ENCODE results near the gene ANLN.
"Not testable (repeated sequence)": the region's sequence is repeated elsewhere in the genome, so short reads cannot be mapped to it uniquely, and the experiment has no call there.

ANLN gene

DNA sequence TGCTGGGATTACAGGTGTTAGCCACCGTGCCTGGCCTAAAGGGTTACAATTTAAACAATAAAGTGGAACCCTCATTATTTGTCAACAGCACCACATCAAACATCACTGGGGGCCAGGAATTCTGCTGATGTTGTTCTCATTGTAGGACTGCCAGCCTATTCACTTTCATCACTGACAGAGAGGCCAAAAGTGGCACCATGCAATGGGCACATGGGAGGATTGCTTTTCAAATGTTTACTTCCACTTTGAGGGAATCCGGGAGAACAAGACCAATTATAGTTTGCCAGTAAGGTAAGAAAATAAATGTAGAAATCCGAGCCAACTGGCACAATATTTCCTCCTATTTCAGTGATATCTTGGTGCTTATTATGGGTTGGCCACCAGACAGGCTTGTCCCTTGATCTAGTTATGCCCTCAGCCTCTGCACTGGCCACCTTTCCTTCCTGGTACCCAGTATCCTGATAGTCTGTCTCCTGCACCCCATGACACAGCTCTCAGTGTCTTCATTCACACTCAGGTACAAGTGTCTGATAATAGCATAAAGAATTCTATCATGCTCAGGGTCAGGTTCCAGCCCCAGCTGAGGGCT, 82.6 kb downstream of the ANLN start:
- Histone ChIP-seq H3K27ac (ENCODE audit: low read length) (no peak overlapping the region), H3K4me3 (ENCODE audit: low read depth in 1 of 2, low read length in 2 of 2) (no peak overlapping the region), H3K9me3 (ENCODE audit: control insufficient read depth in 1 of 2, low read length in 2 of 2) (no peaks in the 10 kb centered on the region), H3K4me1 (ENCODE audit: control insufficient read depth in 1 of 2, insufficient read depth in 2 of 2, low read length in 2 of 2) (no peaks in the 10 kb centered on the region), H3K36me3 (ENCODE audit: control insufficient read depth in 1 of 2, insufficient read depth in 2 of 2, low read length in 2 of 2) (no peaks in the 10 kb centered on the region), H3K27me3 (ENCODE audit: low read depth, low read length) (no peaks in the 10 kb centered on the region)

DNA sequence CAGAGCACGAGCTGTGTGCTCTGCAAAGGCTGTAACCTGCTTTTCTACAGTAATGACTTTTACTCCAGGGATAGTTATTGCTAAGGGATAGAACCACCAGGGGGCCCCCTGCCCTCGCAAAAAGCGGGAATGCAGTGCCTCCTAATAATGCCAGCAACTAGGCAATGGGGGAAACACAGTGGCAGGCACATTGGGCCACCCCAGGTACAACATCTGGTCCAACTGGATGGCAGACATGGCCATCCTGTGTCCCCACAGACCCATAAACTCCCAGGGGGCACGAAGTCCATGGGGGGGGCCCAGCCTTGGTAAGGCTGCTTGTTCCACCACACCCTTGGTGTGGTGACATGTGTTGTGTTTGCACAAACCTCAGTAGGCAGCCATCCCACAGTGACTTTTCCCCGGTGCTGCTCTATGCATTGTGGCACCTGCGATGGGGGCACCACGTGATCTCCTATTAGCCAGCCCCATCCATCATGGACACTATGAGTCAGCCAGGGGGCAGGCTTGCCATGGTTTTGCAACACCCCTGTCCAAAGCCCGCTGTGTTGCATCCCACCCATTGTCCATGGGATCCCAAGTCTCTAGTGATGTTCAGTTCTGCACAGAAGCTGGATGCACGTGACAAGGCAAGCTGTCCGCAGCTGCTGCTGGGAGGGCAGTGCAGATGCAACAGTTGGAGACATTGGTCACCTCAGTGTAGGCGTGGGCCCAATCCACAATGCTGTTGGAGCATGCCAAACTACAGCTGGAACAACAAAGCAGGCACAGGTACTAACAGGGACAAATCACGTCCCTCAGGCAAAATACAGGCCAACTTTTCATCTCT, 84.0 kb downstream of the ANLN start:
- Histone ChIP-seq H3K36me3 (ENCODE audit: control insufficient read depth in 1 of 2, insufficient read depth in 2 of 2, low read length in 2 of 2) (no peaks in the 10 kb centered on the region), H3K4me3 (ENCODE audit: low read depth in 1 of 2, low read length in 2 of 2) (no peak overlapping the region), H3K4me1 (ENCODE audit: control insufficient read depth in 1 of 2, insufficient read depth in 2 of 2, low read length in 2 of 2) (no peaks in the 10 kb centered on the region), H3K9me3 (ENCODE audit: control insufficient read depth in 1 of 2, low read length in 2 of 2) (no peaks in the 10 kb centered on the region), H3K27ac (ENCODE audit: low read length) (no peak overlapping the region), H3K27me3 (ENCODE audit: low read depth, low read length) (no peaks in the 10 kb centered on the region)

DNA sequence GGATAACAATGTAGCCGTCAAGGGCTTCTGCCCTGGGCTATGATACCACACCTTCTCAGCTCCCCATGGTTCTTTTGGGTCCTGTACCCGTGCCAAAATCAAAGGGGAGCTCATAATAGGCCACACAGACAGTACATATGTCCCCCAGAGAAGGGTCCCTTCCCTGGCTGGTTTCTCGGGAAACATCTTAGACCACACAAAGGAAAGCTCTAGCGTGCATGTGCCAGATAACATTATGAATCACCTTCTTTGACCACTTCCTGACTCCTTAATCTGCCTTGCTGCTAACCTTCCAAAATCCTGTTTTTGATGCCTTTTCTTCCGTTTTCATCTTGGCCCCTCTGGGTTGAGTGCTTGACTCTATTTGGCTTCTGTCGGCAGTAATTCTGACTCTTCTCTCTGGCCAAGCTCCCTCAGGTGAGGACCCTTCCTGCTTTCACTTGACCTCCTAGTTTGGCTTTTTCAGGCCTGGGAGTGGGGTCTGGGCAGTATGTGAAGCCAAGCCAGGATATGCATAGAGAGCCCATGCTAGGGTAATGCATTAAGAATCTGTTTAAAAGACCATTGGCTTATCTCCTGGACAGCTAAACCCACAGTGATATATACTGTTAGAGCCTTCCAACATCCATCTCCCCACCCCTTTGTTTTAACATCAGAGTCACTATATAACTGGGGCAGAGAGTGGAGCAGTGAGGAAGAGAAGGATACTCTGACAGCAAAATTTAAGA, 84.8 kb downstream of the ANLN start:
- no peak overlapping the region for H3K4me3 ChIP-seq (ENCODE audit: low read depth in 1 of 2, low read length in 2 of 2)
- no peaks in the 10 kb centered on the region for H3K36me3 ChIP-seq (ENCODE audit: control insufficient read depth in 1 of 2, insufficient read depth in 2 of 2, low read length in 2 of 2)
- H3K27me3 ChIP-seq (ENCODE audit: low read depth, low read length): no peaks in the 10 kb centered on the region
- H3K27ac ChIP-seq (ENCODE audit: low read length): no peak overlapping the region
- no peaks in the 10 kb centered on the region for H3K4me1 ChIP-seq (ENCODE audit: control insufficient read depth in 1 of 2, insufficient read depth in 2 of 2, low read length in 2 of 2)
- H3K9me3 ChIP-seq (ENCODE audit: control insufficient read depth in 1 of 2, low read length in 2 of 2): no peaks in the 10 kb centered on the region

DNA sequence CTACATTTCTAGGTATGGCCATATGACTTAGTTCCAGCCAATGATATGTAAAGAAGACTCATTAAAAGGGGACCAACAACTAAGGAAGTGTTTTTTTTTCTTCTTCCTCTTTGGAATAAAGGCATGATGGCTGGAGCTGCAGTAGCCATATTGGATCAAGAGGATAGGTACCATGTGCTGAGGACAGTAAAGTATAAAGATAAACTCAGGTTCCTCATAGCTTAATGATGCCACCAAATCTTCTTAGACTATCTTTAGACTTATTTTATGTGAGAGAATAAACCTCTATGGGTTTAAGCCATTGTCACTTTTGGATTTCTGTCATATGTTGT, 85.3 kb downstream of the ANLN start:
- H3K4me1 ChIP-seq (ENCODE audit: control insufficient read depth in 1 of 2, insufficient read depth in 2 of 2, low read length in 2 of 2): no peaks in the 10 kb centered on the region
- no peaks in the 10 kb centered on the region for H3K27me3 ChIP-seq (ENCODE audit: low read depth, low read length)
- H3K4me3 ChIP-seq (ENCODE audit: low read depth in 1 of 2, low read length in 2 of 2): no peak overlapping the region
- no peaks in the 10 kb centered on the region for H3K36me3 ChIP-seq (ENCODE audit: control insufficient read depth in 1 of 2, insufficient read depth in 2 of 2, low read length in 2 of 2)
- no peaks in the 10 kb centered on the region for H3K9me3 ChIP-seq (ENCODE audit: control insufficient read depth in 1 of 2, low read length in 2 of 2)
- no peak overlapping the region for H3K27ac ChIP-seq (ENCODE audit: low read length)

DNA sequence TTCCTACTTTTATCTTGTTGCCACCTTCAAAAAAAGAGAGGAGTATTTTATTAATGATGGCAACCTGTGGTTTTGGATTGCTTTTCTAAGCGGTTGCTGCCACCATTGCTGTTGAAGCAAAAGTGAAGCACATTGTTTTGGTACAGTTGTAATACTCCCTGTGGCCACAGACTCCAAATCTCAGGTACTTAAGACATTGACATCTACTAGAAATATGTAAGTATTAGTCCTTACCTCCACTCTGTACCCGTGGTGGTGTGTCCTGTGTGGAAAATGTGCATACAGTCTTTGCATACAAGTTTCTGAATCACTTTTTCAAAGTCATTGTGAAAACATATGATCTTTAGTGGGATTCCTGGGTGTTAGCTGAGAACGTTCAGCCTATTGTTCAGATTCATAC, 85.7 kb downstream of the ANLN start:
- H3K4me1 ChIP-seq (ENCODE audit: control insufficient read depth in 1 of 2, insufficient read depth in 2 of 2, low read length in 2 of 2): no peaks in the 10 kb centered on the region
- H3K27ac ChIP-seq (ENCODE audit: low read length): no peak overlapping the region

DNA sequence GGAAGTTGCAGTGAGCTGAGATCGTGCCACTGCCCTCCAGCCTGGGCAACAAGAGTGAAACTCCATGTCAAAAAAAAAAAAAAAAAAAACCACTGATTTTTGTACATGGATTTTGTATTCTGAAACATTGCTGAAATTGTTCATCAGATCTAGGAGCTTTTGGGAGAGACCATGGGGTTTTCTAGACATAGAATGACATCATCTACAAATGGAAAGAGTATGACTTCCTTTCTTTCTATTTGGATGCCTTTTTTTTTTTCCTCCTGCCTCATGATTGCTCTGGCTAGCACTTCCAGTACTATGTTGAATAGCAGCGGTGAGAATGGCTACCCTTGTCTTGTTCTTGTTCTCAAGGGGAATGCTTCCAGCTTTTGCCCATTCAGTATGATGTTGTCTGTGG, 89.1 kb downstream of the ANLN start:
- H3K27ac ChIP-seq (ENCODE audit: low read length): no peak overlapping the region
- H3K36me3 ChIP-seq (ENCODE audit: control insufficient read depth in 1 of 2, insufficient read depth in 2 of 2, low read length in 2 of 2): no peaks in the 10 kb centered on the region
- H3K4me1 ChIP-seq (ENCODE audit: control insufficient read depth in 1 of 2, insufficient read depth in 2 of 2, low read length in 2 of 2): no peaks in the 10 kb centered on the region
- no peaks in the 10 kb centered on the region for H3K27me3 ChIP-seq (ENCODE audit: low read depth, low read length)
- no peaks in the 10 kb centered on the region for H3K9me3 ChIP-seq (ENCODE audit: control insufficient read depth in 1 of 2, low read length in 2 of 2)
- no peak overlapping the region for H3K4me3 ChIP-seq (ENCODE audit: low read depth in 1 of 2, low read length in 2 of 2)

More for the DNA sequence above, 85.7 kb downstream of the ANLN start:
- no peaks in the 10 kb centered on the region for H3K27me3 ChIP-seq (ENCODE audit: low read depth, low read length)
- H3K36me3 ChIP-seq (ENCODE audit: control insufficient read depth in 1 of 2, insufficient read depth in 2 of 2, low read length in 2 of 2): no peaks in the 10 kb centered on the region
- no peaks in the 10 kb centered on the region for H3K9me3 ChIP-seq (ENCODE audit: control insufficient read depth in 1 of 2, low read length in 2 of 2)
- no peak overlapping the region for H3K4me3 ChIP-seq (ENCODE audit: low read depth in 1 of 2, low read length in 2 of 2)

DNA sequence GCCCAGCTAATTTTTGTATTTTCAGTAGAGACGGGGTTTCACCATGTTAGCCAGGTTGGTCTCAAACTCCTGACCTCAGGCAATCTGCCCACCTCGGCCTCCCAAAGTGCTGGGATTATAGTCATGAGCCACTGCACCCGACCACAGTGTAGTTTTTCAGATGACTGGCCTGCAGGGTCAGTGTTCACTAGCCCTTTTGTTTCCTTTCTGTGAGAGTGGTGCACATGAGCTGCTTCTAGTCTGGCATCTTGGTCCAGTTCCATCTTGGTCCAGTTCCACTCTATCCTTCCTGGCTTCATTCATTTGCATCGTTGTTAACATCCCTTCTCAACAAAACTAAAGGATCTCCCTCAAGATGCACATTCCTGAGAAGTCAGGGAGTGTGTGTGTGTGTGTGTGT, 94.2 kb downstream of the ANLN start:
- H3K36me3 ChIP-seq (ENCODE audit: control insufficient read depth in 1 of 2, insufficient read depth in 2 of 2, low read length in 2 of 2); H3K4me1 ChIP-seq (ENCODE audit: control insufficient read depth in 1 of 2, insufficient read depth in 2 of 2, low read length in 2 of 2); H3K27me3 ChIP-seq (ENCODE audit: low read depth, low read length); H3K27ac ChIP-seq (ENCODE audit: low read length); H3K9me3 ChIP-seq (ENCODE audit: control insufficient read depth in 1 of 2, low read length in 2 of 2); H3K4me3 ChIP-seq (ENCODE audit: low read depth in 1 of 2, low read length in 2 of 2): not testable (repeated sequence)

DNA sequence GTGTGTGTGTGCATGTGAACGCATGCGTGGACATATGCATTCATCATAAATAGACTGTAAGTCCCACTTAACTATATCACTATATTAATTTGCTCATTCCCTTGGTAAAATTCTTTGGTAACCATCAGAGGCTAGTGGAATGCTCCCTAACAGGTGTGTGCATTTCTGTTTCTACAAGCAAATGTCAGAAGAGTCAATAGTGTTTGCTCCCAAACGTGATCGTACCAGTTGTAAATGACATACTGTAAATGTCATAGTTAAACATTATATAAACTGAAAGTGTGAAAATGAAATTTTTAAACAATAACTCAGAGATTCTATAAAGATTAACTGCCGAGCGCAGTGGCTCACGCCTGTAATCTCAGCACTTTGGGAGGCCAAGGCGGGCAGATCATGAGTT, 94.6 kb downstream of the ANLN start:
- H3K36me3 ChIP-seq (ENCODE audit: control insufficient read depth in 1 of 2, insufficient read depth in 2 of 2, low read length in 2 of 2): no peaks in the 10 kb centered on the region
- no peak overlapping the region for H3K4me3 ChIP-seq (ENCODE audit: low read depth in 1 of 2, low read length in 2 of 2)
- no peaks in the 10 kb centered on the region for H3K4me1 ChIP-seq (ENCODE audit: control insufficient read depth in 1 of 2, insufficient read depth in 2 of 2, low read length in 2 of 2)
- no peak overlapping the region for H3K27ac ChIP-seq (ENCODE audit: low read length)
- H3K27me3 ChIP-seq (ENCODE audit: low read depth, low read length): no peaks in the 10 kb centered on the region
- no peaks in the 10 kb centered on the region for H3K9me3 ChIP-seq (ENCODE audit: control insufficient read depth in 1 of 2, low read length in 2 of 2)

DNA sequence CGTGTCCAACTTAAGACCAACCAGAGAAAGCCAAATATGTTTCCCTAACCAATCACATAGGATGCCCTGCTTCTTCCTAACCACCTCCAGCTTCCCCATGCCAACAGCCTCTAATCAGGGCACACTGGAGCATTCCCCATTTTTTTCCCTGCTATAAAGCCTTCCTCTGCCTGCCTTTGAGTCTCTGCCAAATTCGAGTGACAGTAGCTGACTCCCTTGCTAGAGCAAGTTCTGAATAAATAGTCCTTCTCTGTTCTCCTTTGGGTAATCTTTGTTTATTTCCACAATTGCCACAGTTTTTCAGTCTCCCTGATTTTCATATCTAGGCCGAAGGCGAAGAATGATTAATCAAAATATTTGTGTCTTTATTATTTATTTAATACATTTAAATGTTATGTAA, 96.7 kb downstream of the ANLN start:
- H3K4me1 ChIP-seq (ENCODE audit: control insufficient read depth in 1 of 2, insufficient read depth in 2 of 2, low read length in 2 of 2): no peaks in the 10 kb centered on the region
- no peak overlapping the region for H3K4me3 ChIP-seq (ENCODE audit: low read depth in 1 of 2, low read length in 2 of 2)
- no peaks in the 10 kb centered on the region for H3K9me3 ChIP-seq (ENCODE audit: control insufficient read depth in 1 of 2, low read length in 2 of 2)
- H3K27ac ChIP-seq (ENCODE audit: low read length): no peak overlapping the region
- no peaks in the 10 kb centered on the region for H3K36me3 ChIP-seq (ENCODE audit: control insufficient read depth in 1 of 2, insufficient read depth in 2 of 2, low read length in 2 of 2)
- H3K27me3 ChIP-seq (ENCODE audit: low read depth, low read length): no peaks in the 10 kb centered on the region

DNA sequence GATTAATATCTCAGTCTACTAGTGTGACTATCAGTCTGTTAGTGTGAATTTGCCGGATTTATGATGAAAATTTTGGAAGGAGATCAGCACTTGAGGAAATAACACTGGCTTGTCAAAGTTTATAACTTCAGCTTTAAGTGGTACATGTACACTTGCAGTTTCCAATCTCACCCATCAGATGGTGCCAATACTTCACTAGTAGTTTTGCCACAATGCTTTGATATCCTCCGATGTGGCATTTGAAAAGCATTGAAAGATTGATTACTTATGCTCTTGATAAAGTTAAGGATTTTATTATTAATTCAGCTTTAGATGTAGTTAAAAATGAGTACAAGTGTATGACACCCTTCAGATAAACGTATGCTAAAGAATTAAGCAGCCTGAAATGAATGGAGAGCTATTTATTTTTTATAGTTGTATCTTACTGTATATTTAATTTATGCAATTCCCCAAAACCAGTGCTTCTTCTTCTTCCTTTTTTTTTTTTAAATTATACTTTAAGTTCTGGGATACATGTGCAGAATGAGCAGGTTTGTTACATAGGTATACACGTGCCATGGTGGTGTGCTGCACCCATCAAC, 98.2 kb downstream of the ANLN start:
- Histone ChIP-seq H3K36me3 (ENCODE audit: control insufficient read depth in 1 of 2, insufficient read depth in 2 of 2, low read length in 2 of 2) (no peaks in the 10 kb centered on the region), H3K4me3 (ENCODE audit: low read depth in 1 of 2, low read length in 2 of 2) (no peak overlapping the region), H3K9me3 (ENCODE audit: control insufficient read depth in 1 of 2, low read length in 2 of 2) (no peaks in the 10 kb centered on the region), H3K4me1 (ENCODE audit: control insufficient read depth in 1 of 2, insufficient read depth in 2 of 2, low read length in 2 of 2) (no peaks in the 10 kb centered on the region), H3K27ac (ENCODE audit: low read length) (no peak overlapping the region), H3K27me3 (ENCODE audit: low read depth, low read length) (no peaks in the 10 kb centered on the region)

DNA sequence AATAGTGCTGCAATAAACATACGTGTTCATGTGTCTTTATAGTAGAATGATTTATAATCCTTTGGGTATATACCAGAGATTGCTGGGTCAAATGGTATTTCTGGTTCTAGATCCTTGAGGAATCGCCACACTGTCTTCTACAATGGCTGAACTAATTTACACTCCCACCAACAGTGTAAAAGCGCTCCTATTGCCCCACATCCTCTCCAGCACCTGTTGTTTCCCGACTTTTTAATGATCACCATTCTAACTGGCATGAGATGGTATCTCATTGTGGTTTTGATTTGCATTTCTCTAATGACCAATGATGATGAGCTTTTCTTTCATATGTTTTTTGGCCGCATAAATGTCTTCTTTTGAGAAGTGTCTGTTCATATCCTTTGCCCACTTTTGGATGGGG, 99.0 kb downstream of the ANLN start:
- not testable (repeated sequence) for H3K36me3 ChIP-seq (ENCODE audit: control insufficient read depth in 1 of 2, insufficient read depth in 2 of 2, low read length in 2 of 2); H3K4me3 ChIP-seq (ENCODE audit: low read depth in 1 of 2, low read length in 2 of 2); H3K4me1 ChIP-seq (ENCODE audit: control insufficient read depth in 1 of 2, insufficient read depth in 2 of 2, low read length in 2 of 2); H3K9me3 ChIP-seq (ENCODE audit: control insufficient read depth in 1 of 2, low read length in 2 of 2); H3K27ac ChIP-seq (ENCODE audit: low read length); H3K27me3 ChIP-seq (ENCODE audit: low read depth, low read length)

Data from muscle layer of duodenum (tissue), 2 donors.